HG02973 (cell line): ENCODE measurements around the gene CELSR1.
"Not testable (repeated sequence)": the region's sequence is repeated elsewhere in the genome, so short reads cannot be mapped to it uniquely, and the experiment has no call there.

Experiments
- ATAC-seq: cut with Tn5 transposase; IDR thresholded peaks from one replicate; pipeline ENCODE4 v1.9.1; 2021; ENCODE audit warnings: moderate library complexity; ENCODE audit not compliant: unreplicated experiment

The CELSR1 gene

DNA sequence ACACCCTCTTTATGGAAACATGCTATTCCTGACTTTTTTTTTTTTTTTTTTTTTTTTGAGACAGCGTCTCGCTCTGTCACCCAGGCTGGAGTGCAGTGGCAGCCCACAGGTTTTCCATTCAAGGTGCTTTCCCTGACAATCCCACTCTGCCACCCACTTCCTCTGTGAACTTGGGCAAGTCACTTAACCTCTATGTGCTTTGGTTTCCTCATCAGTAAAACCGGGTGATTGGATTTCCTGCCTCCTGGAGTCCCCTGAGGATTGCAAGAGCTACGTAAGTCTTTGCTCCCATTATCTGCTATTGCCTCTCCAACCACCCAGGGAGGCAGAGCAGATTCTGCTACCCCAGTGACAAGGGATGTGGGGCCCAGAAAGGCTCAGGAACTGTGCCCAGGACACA lies 54.1 kb downstream of the CELSR1 start:
- no peak for ATAC-seq

DNA sequence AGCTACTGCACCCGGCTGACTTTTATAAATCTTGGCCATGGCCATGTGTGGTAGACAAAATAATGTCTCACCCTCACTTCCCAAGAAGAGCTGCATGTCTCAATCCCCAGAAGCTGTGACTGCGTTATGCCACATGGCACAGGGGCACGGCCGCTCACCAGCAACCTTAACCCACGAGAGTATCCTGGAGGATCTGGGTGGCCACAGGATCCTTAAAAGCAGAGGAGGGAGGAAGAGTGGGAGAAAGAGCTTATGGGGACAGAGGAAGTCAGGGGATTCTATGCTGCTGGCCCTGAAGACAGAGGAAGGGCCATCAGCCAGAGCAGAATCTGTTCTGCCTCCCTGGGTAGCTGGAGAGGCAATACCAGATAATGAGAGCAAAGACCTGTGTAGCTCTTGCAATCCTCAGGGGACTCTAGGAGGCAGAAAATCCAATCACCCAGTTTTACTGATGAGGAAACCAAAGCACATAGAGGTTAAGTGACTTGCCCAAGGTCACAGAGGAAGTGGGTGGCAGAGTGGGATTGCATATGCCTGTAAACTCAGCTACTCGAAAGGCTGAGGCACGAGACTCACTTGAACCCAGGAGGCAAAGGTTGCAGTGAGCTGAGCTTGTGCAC lies 55.3 kb downstream of the CELSR1 start:
- no peak for ATAC-seq

DNA sequence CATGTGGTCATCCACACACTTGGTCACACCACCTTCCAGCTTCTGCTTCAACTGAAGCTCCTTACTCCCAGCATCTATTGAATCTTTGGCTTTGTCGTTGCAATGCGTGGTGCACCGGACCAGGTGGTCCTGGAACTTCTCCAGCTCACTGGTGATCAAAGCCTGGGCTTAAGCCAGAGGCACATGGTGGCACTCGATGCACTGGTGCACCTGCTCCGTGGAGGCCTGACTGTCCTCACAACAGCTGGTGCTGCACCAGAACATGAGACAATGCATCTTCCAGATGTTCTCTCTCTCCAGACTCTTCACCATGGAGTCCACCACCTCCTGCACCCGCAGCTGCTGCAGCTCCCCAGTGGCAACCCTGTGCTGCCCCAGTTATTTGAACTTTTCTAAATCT lies 56.0 kb downstream of the CELSR1 start:
- no peak for ATAC-seq

DNA sequence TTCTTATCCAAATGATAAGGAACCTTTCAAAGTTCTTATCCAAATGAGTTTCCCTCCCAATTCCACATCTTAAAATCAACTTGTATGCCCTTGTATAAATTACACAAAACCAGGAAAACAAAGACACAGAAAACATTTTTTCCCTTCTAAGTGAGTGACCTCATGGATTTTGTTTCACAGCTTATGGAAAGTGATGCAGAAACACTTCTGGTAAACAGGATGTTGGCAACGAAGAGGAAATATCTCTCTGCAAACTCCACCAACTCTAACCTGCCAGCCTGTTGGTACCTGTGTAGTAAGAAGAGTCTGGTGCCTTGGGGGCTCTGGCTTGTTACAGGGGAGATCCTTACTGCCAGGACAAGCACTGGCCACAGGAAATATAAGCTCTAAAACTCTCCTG lies 57.0 kb downstream of the CELSR1 start:
- ATAC-seq, result no peak

DNA sequence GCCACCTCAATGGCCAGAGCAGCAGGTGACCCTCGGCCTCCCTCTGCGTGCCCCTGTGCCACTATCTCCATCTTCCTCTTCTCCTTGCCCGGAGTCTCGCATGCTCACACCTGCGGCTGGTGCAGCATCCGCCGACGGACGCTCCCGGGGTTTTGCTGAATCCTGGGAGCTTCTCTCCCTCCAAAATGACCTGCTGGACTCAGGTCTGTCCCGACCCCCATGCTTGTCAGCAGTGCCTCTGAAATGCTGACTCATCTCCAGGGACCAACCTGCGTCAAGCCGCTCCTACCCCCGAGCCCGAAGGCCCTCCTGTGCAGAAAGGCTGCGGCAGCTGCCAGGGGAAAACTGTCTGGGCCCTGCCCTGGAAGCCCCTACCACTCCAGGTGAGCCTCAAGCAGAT lies 58.4 kb downstream of the CELSR1 start:
- no peak for ATAC-seq

DNA sequence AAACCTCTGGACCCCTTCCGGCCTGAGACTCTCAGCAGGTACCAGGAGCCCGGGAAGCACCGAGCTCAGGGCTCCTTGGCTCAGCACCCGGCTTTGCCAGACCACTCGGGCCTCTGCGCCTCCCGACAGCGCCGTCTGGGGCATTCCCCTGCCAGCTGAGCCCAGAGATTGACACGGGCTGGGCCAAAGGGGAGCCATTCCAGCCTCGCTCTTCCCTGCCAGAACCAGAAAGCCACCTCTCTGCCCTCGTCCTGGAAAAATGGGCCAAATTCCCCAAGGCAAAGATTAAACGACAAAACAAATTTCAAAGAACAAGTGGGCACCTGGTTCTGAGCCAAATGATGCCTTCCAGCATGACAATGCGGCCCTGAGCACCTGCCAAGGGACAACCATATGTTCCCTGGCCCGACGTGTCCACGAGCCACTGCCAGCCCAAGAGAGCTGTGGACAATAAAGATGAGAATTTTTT lies 59.3 kb downstream of the CELSR1 start:
- no peak for ATAC-seq

DNA sequence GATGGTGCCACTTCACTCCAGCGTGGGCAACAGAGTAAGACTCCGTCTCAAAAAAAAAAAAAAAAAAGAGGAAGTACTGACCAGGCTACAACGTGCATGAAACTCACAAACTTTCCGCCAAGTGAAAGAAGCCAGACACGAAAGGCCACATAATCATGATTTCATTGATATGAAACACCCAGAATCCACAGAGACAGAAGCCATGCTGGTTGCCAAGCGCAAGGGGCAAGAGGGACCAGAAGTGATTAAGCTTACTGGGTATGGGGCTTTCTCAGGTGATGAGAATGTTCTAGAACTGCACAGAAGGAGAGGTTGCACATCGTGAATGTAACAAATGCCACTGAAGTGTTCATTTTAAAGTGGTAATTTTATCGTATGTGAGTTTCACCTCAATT lies 60.9 kb downstream of the CELSR1 start:
- ATAC-seq, result no peak

DNA sequence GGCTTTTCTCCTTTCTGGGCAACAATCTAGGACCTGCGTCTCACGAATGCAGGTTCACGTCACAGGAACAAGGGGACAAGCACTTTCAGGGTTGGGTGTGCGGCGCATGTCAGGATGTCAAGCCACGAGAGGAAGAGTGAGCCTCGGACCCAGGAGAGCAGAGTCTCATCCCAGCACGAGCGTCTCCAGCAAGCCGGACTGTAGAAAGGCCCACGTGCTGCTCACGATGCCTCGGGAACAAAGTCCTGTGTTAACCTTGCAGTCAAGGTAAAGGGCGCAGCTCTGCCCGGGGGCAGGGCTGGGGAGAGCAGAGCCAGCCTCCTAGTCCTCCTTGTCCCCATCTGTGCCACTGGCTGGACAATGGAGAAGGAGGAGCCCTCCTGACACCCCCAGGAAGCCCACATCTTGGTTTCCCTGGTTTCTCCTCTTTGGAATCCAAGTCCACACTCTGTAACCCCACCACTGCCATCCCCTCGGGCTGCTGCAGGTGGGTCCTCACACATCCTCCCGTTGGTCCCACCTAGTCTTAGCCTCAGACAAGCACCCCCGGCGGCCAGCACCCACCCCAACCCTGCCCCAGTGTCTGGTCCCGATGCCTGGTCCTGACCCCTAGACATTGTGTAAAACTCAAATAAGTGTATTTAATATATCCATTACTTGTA lies 63.4 kb downstream of the CELSR1 start:
- ATAC-seq, result no peak

DNA sequence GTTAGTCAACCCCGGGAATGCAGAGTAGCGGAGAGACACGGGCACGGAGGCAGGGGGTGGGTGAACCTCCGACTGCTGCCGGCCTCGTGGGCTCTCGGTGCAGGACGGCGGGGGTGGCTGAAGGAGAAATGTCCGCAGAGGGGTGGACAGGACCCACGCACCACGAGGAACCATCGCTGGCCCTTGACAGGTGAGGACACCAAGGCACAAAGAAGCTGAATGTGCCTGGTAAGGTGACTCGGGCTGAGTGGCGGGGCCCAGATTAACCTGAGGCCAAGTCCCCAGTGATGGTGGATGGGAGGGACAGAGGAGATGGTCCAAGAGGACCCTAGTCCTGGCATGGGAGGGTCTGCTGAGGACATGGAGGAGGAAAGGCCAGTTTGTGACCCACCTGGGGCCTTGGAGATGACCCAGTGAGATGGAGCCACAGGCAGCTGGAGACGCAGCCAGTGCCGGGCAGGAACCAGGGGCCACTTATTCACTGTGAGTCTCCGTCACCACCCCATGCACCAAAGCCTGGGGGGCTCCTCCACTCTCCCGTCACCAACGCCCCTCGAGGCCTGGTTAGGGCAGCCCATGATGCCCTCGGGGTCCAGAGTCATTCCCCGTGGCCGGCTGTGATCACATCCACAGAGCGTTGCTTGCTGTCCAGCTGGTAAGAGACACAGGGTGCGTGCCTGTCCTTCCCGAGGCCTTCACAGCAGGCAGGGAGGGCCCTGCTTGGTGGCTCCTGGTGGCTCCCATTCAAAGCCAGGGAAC lies 64.2 kb downstream of the CELSR1 start:
- no peak for ATAC-seq

DNA sequence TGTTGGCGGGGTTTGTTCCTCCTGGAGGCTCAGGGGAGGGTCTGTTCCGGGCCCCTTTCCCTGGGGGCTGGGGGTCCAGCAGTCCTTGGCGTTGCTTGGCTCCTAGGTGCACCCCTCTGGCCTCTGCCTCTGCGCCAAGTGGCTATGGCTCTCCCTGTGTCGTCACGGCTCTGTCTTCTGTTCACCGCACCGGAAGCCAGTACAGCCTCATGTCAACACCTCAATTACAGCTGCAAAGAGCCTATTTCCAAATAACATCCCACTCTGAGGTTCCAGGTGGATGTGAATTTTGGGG lies 64.8 kb downstream of the CELSR1 start:
- ATAC-seq, result no peak

DNA sequence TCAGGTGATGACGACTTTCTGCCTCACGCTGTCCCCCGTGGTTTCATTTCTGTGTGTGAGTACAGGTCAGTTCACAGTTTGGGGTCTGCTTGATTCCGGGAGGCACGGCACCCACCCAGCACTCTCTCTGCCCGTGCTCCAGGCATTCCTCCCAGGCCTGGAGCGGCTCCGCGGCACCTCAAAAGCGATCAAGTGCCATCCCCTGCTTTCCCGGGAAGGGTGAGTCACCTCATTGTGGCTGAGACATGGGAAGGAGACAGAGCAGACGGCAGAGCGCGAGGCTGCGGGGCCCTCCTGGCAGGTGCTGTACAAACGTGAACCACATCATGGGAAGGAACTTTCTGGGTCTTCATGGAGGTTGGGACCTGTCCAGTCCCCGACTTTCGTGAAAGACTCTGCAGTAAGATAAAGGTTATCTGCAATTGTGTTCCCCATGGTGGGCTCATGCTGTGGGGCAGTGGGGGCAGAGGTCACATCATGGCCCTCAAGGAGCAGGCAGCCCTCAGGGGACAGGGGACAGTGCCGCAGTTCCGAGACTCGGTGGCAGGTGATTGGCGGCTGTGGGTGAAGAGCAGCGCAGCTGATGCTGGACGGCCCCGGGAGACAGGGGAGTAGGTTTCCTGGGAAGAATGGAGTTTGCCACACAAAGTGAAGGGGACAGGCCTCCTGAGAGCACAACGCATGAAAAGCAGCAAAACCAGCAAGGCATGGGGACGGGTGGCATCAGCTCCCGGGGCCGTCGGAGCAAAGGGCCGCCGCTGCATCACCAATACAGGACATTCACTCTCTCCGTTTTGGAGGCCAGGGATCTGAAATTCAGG lies 65.3 kb downstream of the CELSR1 start:
- ATAC-seq, result no peak

DNA sequence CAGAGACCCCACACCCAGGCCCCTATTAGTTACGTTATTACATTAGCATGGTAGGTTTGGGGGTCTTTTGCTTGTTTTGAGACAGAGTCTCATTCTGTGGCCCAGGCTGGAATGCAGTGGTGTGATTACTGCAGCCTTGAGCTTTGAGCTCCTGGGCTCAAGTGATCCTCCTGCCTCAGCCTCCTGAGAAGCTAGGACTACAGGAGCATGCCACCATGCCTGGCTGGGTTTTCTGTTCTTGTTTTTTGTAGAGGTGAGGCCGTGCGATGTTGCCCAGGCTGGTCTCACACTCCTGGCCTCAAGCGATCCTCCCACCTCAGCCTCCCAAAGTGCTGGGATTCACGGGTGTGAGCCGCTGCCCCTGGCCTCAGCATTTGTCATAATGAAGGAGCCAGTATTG lies 66.1 kb downstream of the CELSR1 start:
- not testable (repeated sequence) for ATAC-seq

DNA sequence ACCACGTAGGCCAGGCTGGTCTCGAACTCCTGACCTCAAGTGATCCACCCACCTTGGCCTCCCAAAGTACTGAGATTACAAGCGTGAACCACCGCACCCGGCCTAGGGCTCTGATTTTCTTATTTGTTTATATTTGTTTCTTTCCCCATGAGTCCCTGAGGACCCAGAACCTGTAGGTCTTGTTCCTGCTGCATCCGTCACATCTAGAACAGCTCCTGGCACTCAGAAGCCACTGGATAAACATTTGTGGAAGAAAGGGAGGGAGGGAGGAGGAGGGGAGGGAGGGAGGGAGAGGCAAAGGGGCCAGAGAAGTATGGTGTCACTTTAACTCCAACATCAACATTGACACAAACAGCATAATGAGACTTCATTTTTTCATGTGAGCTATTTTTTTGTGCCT lies 67.7 kb downstream of the CELSR1 start:
- no peak for ATAC-seq

DNA sequence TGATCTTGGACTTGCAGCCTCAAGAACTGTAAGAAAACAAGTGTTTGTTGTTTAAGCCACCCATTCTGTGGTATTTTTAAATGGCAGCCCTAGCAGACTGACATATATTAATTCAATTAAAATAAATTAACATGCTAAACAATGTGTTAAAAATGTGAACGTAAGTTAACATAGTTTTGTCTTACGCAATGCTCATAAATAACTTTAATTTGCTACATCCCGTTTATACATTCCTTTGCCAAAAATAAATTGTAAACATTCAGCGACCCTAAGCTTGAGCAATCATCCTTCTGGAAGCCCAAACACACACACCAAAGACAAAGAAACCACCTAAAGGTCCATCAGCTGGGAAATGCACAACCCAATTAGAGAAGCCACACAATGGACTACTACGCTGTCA lies 70.4 kb downstream of the CELSR1 start:
- no peak for ATAC-seq

DNA sequence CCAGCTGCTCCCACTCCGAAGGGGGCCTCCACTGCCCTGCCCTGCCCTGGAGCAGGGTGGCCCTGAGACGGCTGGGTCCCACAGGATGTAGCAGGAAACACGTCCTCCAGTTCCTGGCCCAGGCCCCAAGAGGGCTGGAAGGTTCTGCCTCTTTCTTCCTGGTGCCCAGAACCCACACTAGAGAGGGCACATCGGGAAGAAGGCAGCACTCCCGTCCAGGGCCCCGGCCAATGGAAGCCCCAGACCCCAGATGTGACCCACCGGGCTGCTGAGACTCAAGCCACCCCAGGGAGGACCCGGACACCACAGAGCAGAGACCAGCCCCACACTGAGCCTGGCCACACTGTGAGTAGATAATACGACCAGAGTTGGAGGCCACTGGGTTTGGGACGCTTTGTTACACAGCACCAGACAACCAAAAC lies 71.2 kb downstream of the CELSR1 start:
- ATAC-seq, result no peak

DNA sequence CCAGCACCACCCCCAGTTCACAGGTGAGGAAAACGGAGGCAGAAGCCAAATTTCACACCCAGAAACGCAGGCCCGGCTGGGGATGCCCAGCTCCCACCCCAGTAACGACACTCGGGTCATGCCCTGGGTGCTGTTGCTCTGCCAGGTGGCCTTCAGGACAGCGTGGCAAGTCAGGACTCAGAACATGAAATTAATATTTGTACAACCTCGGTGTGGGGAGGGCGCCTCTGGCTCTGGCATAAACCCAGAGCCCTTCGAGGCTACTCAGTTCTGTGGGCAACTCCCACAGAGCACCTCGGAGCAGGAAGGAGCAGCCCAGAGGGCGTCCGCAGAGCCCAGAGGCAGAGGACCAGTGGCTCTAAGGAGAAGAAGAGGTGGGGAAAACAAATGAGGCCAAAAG lies 71.6 kb downstream of the CELSR1 start:
- no peak for ATAC-seq

DNA sequence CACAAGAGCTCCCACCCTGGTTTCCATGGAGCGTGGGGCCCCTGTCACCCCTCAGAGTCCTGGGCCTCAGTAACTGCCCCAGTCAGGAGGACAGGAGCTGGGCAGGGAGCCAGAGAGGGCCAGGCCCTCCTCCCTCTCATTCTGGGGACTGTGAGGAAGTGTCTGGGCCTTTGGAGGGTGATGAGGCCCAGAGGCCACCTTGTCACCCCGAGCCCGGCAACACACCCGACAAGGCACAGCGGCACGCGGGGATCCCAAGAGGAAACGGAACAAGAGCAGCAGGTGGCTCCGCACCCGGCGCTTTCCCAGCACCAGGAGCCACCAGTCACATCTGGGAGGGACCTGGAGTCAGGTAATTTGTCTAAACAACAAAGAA lies 72.1 kb downstream of the CELSR1 start:
- no peak for ATAC-seq

DNA sequence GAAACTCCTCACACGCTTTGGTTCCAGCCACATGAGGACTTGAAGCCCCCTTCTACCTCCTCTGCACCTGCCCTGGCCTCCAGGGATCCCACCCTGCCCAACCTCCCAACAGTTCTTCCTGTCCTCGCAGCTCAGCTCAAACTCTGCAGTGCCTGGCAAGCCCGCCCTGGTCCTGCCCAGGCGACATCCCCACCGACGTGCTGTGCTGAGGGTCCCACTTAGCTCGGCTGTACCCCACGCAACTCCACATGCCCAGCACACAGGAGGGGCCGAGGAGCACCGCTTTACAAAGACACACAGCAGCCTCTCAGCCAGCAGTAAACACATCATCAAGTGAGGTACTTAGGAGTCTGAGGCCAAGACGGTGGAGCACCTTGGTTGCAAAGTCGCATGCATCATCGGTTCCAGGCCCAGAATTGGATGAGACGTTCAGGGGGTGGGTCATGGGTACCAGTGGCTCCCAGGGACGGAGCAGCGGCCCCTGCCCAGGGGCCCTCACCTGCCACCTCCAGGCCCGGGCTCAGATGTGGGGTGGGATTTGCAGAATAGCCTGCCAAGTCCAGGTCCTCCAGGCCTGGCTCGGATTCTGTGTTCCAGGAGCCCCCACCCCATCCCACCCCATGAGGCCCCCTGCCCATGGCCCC lies 72.6 kb downstream of the CELSR1 start:
- no peak for ATAC-seq

DNA sequence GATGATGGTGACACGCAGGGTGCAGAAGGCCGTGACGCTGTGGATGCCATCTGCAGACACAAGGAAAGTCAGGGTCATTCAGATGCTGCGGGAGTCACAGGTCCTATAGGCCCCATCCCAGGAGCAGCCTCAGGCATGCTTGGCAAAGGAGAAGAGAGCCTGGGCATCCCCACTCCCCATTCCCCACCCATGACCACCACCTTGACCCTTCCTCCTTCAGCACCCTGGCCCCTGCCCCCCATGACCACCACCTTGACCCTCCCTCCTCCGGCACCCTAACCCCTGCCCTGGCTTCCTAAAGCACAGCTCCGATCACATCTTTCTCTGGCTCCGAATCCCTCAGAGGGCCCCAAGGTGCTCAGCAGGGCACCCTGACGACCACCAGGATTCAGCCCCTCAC lies 73.1 kb downstream of the CELSR1 start:
- no peak for ATAC-seq

DNA sequence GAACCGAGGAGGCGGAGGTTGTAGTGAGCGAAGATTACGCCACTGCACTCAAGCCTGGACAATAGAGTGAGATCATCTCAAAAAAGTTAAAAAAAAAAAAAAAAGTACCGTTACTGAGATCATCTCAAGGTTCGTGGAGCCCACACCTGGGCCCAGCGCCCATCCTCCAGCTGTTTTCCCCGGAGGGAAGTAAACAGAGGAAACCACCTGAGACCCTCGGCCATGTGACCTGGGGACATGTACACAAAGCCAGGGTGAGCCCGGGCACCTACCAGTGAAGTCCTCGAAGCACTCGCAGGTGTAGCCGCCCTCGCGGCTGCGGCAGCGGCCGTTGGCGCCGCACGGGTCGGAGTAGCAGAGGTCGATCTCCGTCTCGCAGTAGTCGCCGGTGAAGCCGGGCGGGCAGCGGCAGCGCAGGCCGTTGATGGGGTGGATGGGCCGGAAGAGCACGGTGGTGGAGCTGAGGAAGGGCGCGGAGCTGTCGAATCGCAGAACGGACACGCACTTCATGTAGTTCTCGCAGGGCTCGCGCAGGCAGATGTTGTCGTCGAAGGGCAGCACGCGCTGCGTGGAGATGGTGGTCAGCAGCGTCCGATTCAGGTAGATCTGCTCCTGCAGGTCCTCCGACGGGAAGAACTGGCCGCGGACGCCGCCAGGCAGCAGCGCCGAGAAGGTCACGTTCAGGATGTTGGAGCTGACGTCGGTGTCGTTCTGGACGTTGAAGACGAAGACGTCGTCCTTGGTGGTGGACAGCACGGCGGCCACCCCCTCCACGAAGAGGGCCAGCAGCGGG lies 73.8 kb downstream of the CELSR1 start:
- ATAC-seq, result no peak
